NCI-H82 treated with DMSO at 0.1 percent for 48 hours (cell line): ENCODE data around the gene LIMS1.
"Not testable (repeated sequence)": the region's sequence is repeated elsewhere in the genome, so short reads cannot be mapped to it uniquely, and the experiment has no call there.

Experiments used
- DNase-seq: peaks from one replicate; lab custom pipeline; 2025; ENCODE audit not compliant: unreplicated experiment; lab: John Stamatoyannopoulos, UW

Gene LIMS1

GRCh38 chr2:108632332-108633160 lies 98.3 kb downstream of the LIMS1 start:
- no peak for DNase-seq

- no peak for DNase-seq
These were observed 99.1 kb downstream of the LIMS1 start for GRCh38 chr2:108633409-108633808.

GRCh38 chr2:108634011-108634410 lies 99.7 kb downstream of the LIMS1 start:
- no peak for DNase-seq

- DNase-seq, result no peak
These were observed 100.4 kb downstream of the LIMS1 start for GRCh38 chr2:108634576-108635160.

- DNase-seq, result no peak
These were observed 101.5 kb downstream of the LIMS1 start for GRCh38 chr2:108635630-108636354.

GRCh38 chr2:108637304-108637669 lies 103.0 kb downstream of the LIMS1 start:
- no peak for DNase-seq

GRCh38 chr2:108640731-108641130 lies 106.5 kb downstream of the LIMS1 start:
- DNase-seq, result no peak

- DNase-seq, result no peak
These were observed 107.5 kb downstream of the LIMS1 start for GRCh38 chr2:108641756-108642155.

GRCh38 chr2:108643261-108643849 lies 109.1 kb downstream of the LIMS1 start:
- DNase-seq, result no peak

GRCh38 chr2:108643862-108644261 lies 109.6 kb downstream of the LIMS1 start:
- not testable (repeated sequence) for DNase-seq

- not testable (repeated sequence) for DNase-seq
These were observed 110.2 kb downstream of the LIMS1 start for GRCh38 chr2:108644446-108644845.

- not testable (repeated sequence) for DNase-seq
These were observed 114.5 kb downstream of the LIMS1 start for GRCh38 chr2:108648796-108649195.

GRCh38 chr2:108650465-108650864 lies 116.2 kb downstream of the LIMS1 start:
- DNase-seq, result not testable (repeated sequence)

GRCh38 chr2:108651468-108651867 lies 117.2 kb downstream of the LIMS1 start:
- DNase-seq, result not testable (repeated sequence)

GRCh38 chr2:108652187-108652931 lies 118.1 kb downstream of the LIMS1 start:
- DNase-seq, result not testable (repeated sequence)

GRCh38 chr2:108653425-108653824 lies 119.2 kb downstream of the LIMS1 start:
- DNase-seq, result not testable (repeated sequence)

- DNase-seq, result not testable (repeated sequence)
These were observed 119.6 kb downstream of the LIMS1 start for GRCh38 chr2:108653849-108654248.

- not testable (repeated sequence) for DNase-seq
These were observed 120.4 kb downstream of the LIMS1 start for GRCh38 chr2:108654521-108655125.

- not testable (repeated sequence) for DNase-seq
These were observed 121.0 kb downstream of the LIMS1 start for GRCh38 chr2:108655270-108655669.

GRCh38 chr2:108656282-108656681 lies 122.0 kb downstream of the LIMS1 start:
- not testable (repeated sequence) for DNase-seq
